OCI-LY1 (cell line): ENCODE measurements around the gene NPIPB8.
"Not testable (repeated sequence)": the region's sequence is repeated elsewhere in the genome, so short reads cannot be mapped to it uniquely, and the experiment has no call there.

Experiments used
- H2AFZ ChIP-seq: fragments of 200-600 bp; sonication (generic), shearing (Covaris generic); 2 replicates; pipeline ENCODE4 v1.6.0; 2014; ENCODE audit warnings: antibody characterized with exemption, mild to moderate bottlenecking, low read length
- H3F3A ChIP-seq: fragments of 200-600 bp; sonication (generic), shearing (Covaris generic); 2 replicates; pipeline ENCODE4 v1.6.0; 2014; ENCODE audit warnings: mild to moderate bottlenecking, antibody characterized with exemption, low read length, moderate library complexity; ENCODE audit not compliant: insufficient read depth
- H3K27ac ChIP-seq: fragments of 200-600 bp; sonication (generic); 2 replicates; pipeline ENCODE4 v1.5.1; 2014; ENCODE audit warnings: low read length, mixed run types, mild to moderate bottlenecking, low read depth; ENCODE audit not compliant: poor library complexity, severe bottlenecking
- H3K27me3 ChIP-seq: fragments of 200-600 bp; sonication (generic); 2 replicates; pipeline ENCODE4 v1.6.0; 2014; ENCODE audit warnings: antibody characterized with exemption, mild to moderate bottlenecking, low read length, moderate library complexity; ENCODE audit not compliant: insufficient read depth
- H3K36me3 ChIP-seq: fragments of 200-600 bp; sonication (generic); 2 replicates; pipeline ENCODE4 v1.6.1; 2014; ENCODE audit warnings: mild to moderate bottlenecking, antibody characterized with exemption, low read length, moderate library complexity, mixed read lengths; ENCODE audit not compliant: insufficient read depth
- H3K4me1 ChIP-seq: fragments of 200-600 bp; sonication (generic); 2 replicates; pipeline ENCODE4 v1.5.1; 2014; ENCODE audit warnings: mild to moderate bottlenecking, low read length, moderate library complexity; ENCODE audit not compliant: insufficient read depth, severe bottlenecking
- H3K4me2 ChIP-seq: fragments of 200-600 bp; sonication (generic), shearing (Covaris generic); 2 replicates; pipeline ENCODE4 v1.6.1; 2014; ENCODE audit warnings: low read length
- H3K4me3 ChIP-seq: fragments of 200-600 bp; sonication (generic); 2 replicates; pipeline ENCODE4 v1.5.1; 2014; ENCODE audit warnings: low read length, low read depth, mild to moderate bottlenecking, mixed read lengths; ENCODE audit not compliant: poor library complexity, severe bottlenecking
- H3K79me2 ChIP-seq: fragments of 200-600 bp; shearing (Covaris generic); 2 replicates; pipeline ENCODE4 v1.6.1; 2016; ENCODE audit warnings: mixed run types, low read length, mixed read lengths; ENCODE audit not compliant: insufficient read depth
- H3K9ac ChIP-seq: fragments of 200-600 bp; sonication (generic), shearing (Covaris generic); 2 replicates; pipeline ENCODE4 v1.6.1; 2014; ENCODE audit warnings: mild to moderate bottlenecking, low read length, mixed read lengths
- H3K9me2 ChIP-seq: fragments of 200-600 bp; sonication (generic), shearing (Covaris generic); 2 replicates; pipeline ENCODE4 v1.6.1; 2014; ENCODE audit warnings: low read depth, mild to moderate bottlenecking, low read length, mixed read lengths
- H3K9me3 ChIP-seq: fragments of 200-600 bp; shearing (Covaris generic); 2 replicates; pipeline ENCODE4 v1.6.1; 2014; ENCODE audit warnings: low read length, mixed read lengths
- H4K20me1 ChIP-seq: fragments of 200-600 bp; sonication (generic), shearing (Covaris generic); 2 replicates; pipeline ENCODE4 v1.6.0; 2016; ENCODE audit warnings: mild to moderate bottlenecking, low read length; ENCODE audit not compliant: insufficient read depth
- EZH2 ChIP-seq: fragments of 200-600 bp; sonication (generic), shearing (Covaris generic); IDR thresholded peaks from 2 replicates; pipeline ENCODE4 v1.8.0; 2017; ENCODE audit warnings: borderline replicate concordance, mixed run types, mild to moderate bottlenecking, antibody characterized with exemption, low read length, moderate library complexity, mixed read lengths
- TF ChIP-seq, protein P1 (sequence below): fragments of 200-600 bp; sonication (generic), shearing (Covaris generic); IDR thresholded peaks from 2 replicates; pipeline ENCODE4 v1.5.1; 2017; ENCODE audit warnings: mild to moderate bottlenecking, antibody characterized with exemption, low read length, moderate library complexity, mixed read lengths

Gene NPIPB8

GRCh38 chr16:28592979-28593553 lies 44.8 kb upstream of the NPIPB8 start:
- H2AFZ ChIP-seq = no peak overlapping the region
- H3K79me2 ChIP-seq = no peaks in the 10 kb centered on the region
- no peak overlapping the region for H3K9ac ChIP-seq
- no peaks in the 10 kb centered on the region for H3K9me2 ChIP-seq
- H3K9me3 ChIP-seq = no peaks in the 10 kb centered on the region
- H3K27ac ChIP-seq = no peak overlapping the region
- peaks cover 16% of the 10 kb centered on the region; the same call in 1 of the 2 replicates for H3K36me3 ChIP-seq
- no peak for TF ChIP-seq EZH2
- TF ChIP-seq, protein P1, sequence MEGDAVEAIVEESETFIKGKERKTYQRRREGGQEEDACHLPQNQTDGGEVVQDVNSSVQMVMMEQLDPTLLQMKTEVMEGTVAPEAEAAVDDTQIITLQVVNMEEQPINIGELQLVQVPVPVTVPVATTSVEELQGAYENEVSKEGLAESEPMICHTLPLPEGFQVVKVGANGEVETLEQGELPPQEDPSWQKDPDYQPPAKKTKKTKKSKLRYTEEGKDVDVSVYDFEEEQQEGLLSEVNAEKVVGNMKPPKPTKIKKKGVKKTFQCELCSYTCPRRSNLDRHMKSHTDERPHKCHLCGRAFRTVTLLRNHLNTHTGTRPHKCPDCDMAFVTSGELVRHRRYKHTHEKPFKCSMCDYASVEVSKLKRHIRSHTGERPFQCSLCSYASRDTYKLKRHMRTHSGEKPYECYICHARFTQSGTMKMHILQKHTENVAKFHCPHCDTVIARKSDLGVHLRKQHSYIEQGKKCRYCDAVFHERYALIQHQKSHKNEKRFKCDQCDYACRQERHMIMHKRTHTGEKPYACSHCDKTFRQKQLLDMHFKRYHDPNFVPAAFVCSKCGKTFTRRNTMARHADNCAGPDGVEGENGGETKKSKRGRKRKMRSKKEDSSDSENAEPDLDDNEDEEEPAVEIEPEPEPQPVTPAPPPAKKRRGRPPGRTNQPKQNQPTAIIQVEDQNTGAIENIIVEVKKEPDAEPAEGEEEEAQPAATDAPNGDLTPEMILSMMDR = no peak
- H4K20me1 ChIP-seq = no peaks in the 10 kb centered on the region
- H3K4me3 ChIP-seq = no peak overlapping the region
- H3F3A ChIP-seq = no peaks in the 10 kb centered on the region
- peaks cover 11% of the 10 kb centered on the region for H3K4me1 ChIP-seq
- H3K4me2 ChIP-seq = no peak overlapping the region
- no peaks in the 10 kb centered on the region for H3K27me3 ChIP-seq

DNA sequence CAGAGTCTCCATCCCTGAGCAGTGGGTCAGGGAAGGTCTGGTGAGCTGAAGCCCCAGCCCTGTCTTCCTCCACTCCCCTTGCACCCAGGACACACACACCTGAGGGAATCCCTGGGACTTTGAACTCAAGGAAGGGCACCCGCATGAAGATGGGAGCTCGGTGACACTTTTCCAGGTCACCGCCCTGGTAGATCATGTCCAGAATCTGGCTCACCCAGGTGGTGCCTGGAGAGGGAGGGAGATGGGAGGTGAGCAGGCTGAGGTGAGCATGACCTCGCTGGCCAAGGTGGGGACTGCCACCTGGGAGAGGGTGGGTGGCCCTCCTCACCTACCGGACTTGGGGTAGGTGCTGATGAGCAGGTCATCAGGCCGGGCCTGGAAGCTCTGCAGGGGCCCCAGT lies 42.4 kb upstream of the NPIPB8 start:
- not testable (repeated sequence) for H3K27ac ChIP-seq, H3K27me3 ChIP-seq, H4K20me1 ChIP-seq, H3K4me3 ChIP-seq, H3K79me2 ChIP-seq, H3F3A ChIP-seq, H3K9me3 ChIP-seq, H3K4me2 ChIP-seq, H2AFZ ChIP-seq, H3K36me3 ChIP-seq, H3K9me2 ChIP-seq, H3K9ac ChIP-seq
- peaks cover 15% of the 10 kb centered on the region for H3K4me1 ChIP-seq

DNA sequence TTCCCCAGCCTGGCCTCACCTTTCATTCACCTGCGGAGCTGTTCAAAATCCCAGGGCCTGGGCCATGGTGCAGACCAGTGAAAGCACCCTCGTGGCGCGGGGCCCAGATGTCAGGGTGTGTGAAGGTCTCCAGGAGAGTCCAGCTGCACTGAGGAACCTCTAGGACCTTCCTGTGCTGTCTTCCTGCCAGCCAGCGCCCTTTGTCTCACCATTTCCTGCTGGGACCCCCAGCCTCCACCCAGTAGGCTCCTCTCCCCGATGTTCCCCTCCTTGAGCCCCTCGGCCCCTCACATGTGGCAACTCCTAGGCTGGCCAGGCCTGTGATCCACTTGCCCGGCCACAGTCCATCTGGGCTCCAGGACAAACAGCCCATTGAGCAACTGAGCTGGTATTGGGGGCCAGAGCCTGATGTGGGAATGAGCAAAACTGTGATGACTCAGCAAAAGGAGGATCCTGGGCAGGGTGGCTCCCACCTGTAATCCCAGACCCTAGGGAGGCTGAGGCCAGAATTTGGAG lies 41.7 kb upstream of the NPIPB8 start:
- no peaks in the 10 kb centered on the region for H3K27me3 ChIP-seq
- no peaks in the 10 kb centered on the region for H3K9me3 ChIP-seq
- no peak overlapping the region for H3K27ac ChIP-seq
- no peak overlapping the region for H2AFZ ChIP-seq
- TF ChIP-seq EZH2 = no peak
- TF ChIP-seq, protein P1 = no peak
- no peaks in the 10 kb centered on the region for H3K9me2 ChIP-seq
- H3F3A ChIP-seq = no peaks in the 10 kb centered on the region
- peaks cover 15% of the 10 kb centered on the region for H3K4me1 ChIP-seq
- H3K79me2 ChIP-seq = no peaks in the 10 kb centered on the region
- no peak overlapping the region for H3K9ac ChIP-seq
- H3K4me3 ChIP-seq = no peak overlapping the region
- H3K36me3 ChIP-seq = no peaks in the 10 kb centered on the region
- H3K4me2 ChIP-seq = no peak overlapping the region
- no peaks in the 10 kb centered on the region for H4K20me1 ChIP-seq
